NOMO-1 (cell line): ENCODE results near the gene WDR35.

Experiments used
- DNase-seq, 2 experiments: peaks; one replicate each; lab custom pipeline; 2025; ENCODE audit not compliant: unreplicated experiment in 2 of 2; lab: John Stamatoyannopoulos, UW

WDR35 gene

GRCh38 chr2:20012032-20012281 lies 22.1 kb upstream of the WDR35 start:
- DNase-seq, result no peak

- DNase-seq, result no peak
These were observed 21.5 kb upstream of the WDR35 start for GRCh38 chr2:20011276-20012031.

GRCh38 chr2:20008703-20009102 lies 18.8 kb upstream of the WDR35 start:
- no peak for DNase-seq

- DNase-seq, result no peak
These were observed 16.1 kb upstream of the WDR35 start for GRCh38 chr2:20005891-20006470.

GRCh38 chr2:20005067-20005627 lies 15.2 kb upstream of the WDR35 start:
- DNase-seq, result no peak

- no peak for DNase-seq
These were observed 11.5 kb upstream of the WDR35 start for GRCh38 chr2:20001361-20001863.

GRCh38 chr2:19993731-19994130 lies 3.8 kb upstream of the WDR35 start:
- DNase-seq, result no peak

- no peak for DNase-seq
These were observed 2.0 kb upstream of the WDR35 start for GRCh38 chr2:19991895-19992294.

GRCh38 chr2:19990416-19990728 lies 467 bp upstream of the WDR35 start:
- DNase-seq, result no peak

GRCh38 chr2:19989342-19989666 lies 601 bp downstream of the WDR35 start:
- DNase-seq, result no peak

GRCh38 chr2:19988600-19988999 lies 1.3 kb downstream of the WDR35 start:
- no peak for DNase-seq

GRCh38 chr2:19987936-19988335 lies 2.0 kb downstream of the WDR35 start:
- DNase-seq, result peak in 1 of 2 experiments; percentile 69

- DNase-seq, result no peak
These were observed 7.6 kb downstream of the WDR35 start for GRCh38 chr2:19982268-19982667.

GRCh38 chr2:19979932-19980331 lies 10.0 kb downstream of the WDR35 start:
- no peak for DNase-seq

GRCh38 chr2:19973466-19973865 lies 16.4 kb downstream of the WDR35 start:
- DNase-seq, result no peak

GRCh38 chr2:19971691-19972090 lies 18.2 kb downstream of the WDR35 start:
- peak in 1 of 2 experiments; percentile 3 for DNase-seq

- no peak for DNase-seq
These were observed 26.5 kb downstream of the WDR35 start for GRCh38 chr2:19963386-19963785.

- DNase-seq, result peak; percentile 63 to 72
These were observed 34.1 kb downstream of the WDR35 start for GRCh38 chr2:19955544-19956422.

GRCh38 chr2:19949071-19949470 lies 40.8 kb downstream of the WDR35 start:
- no peak for DNase-seq

GRCh38 chr2:19947184-19947940 lies 42.5 kb downstream of the WDR35 start:
- DNase-seq, result no peak
